A549 (cell line): ENCODE results near the gene CHD6.

ENCODE experiments used
- CBX2 ChIP-seq: fragments of 200-600 bp; sonication (generic); IDR thresholded peaks from 2 replicates; pipeline ENCODE4 v1.6.1; 2016; ENCODE audit warnings: low read depth, mild to moderate bottlenecking, borderline replicate concordance
- CEBPB ChIP-seq, 2 experiments: fragments of >200 bp in 1 of 2; sonication (Bioruptor Twin) in 1 of 2; formaldehyde crosslinking in 1 of 2; IDR thresholded peaks; 2 replicates each; pipeline ENCODE4 v1.6.1; 2012 to 2016
- CTCF ChIP-seq: fragments of >200 bp; sonication (Bioruptor Twin); formaldehyde crosslinking; IDR thresholded peaks from 3 replicates; pipeline ENCODE4 v1.5.1; 2016
- POLR2A ChIP-seq: IDR thresholded peaks from 2 replicates; pipeline ENCODE4 v1.6.1; 2012; ENCODE audit warnings: mild to moderate bottlenecking, low read length
- RAD21 ChIP-seq, 2 experiments: fragments of >200 bp in 1 of 2; sonication (Bioruptor Twin) in 1 of 2; formaldehyde crosslinking in 1 of 2; IDR thresholded peaks in 1 of 2; conservative IDR thresholded peaks in 1 of 2; 2 replicates in 1 of 2; 3 replicates in 1 of 2; pipeline ENCODE4 v1.6.1; 2012 to 2018; ENCODE audit warnings: inconsistent platforms in 1 of 2
- SMC3 ChIP-seq: fragments of >200 bp; sonication (Bioruptor Twin); formaldehyde crosslinking; IDR thresholded peaks from 3 replicates; pipeline ENCODE4 v1.6.1; 2018; ENCODE audit warnings: inconsistent platforms
- USF2 ChIP-seq: fragments of 450-650 bp; IDR thresholded peaks from 2 replicates; pipeline ENCODE4 v1.6.1; 2014; ENCODE audit warnings: antibody characterized with exemption

- no peak for TF ChIP-seq CBX2
- TF ChIP-seq CTCF: no peak
- no peak for TF ChIP-seq CEBPB (IDR thresholded peaks at IDR 0.05)
- no peak for TF ChIP-seq USF2
- TF ChIP-seq SMC3: no peak
- no peak for TF ChIP-seq RAD21 (conservative IDR thresholded peaks at IDR 0.05 in 1 of 2, IDR thresholded peaks at IDR 0.05 in 1 of 2)
- TF ChIP-seq POLR2A: no peak
These were observed 142.2 kb downstream of the CHD6 start for GRCh38 chr20:41476013-41476441.
